GM12872 (cell line): ENCODE measurements around the gene MGMT.

ENCODE experiments used
- CTCF ChIP-seq: IDR thresholded peaks from 3 replicates; pipeline ENCODE4 v1.5.1; 2011; ENCODE audit warnings: low read depth, mild to moderate bottlenecking, low read length, moderate library complexity; ENCODE audit not compliant: insufficient read depth

Gene MGMT

GRCh38 chr10:129581827-129582411 lies 114.9 kb downstream of the MGMT start:
- no peak for TF ChIP-seq CTCF

- TF ChIP-seq CTCF = no peak
These were observed 116.8 kb downstream of the MGMT start for GRCh38 chr10:129583831-129584230.

DNA sequence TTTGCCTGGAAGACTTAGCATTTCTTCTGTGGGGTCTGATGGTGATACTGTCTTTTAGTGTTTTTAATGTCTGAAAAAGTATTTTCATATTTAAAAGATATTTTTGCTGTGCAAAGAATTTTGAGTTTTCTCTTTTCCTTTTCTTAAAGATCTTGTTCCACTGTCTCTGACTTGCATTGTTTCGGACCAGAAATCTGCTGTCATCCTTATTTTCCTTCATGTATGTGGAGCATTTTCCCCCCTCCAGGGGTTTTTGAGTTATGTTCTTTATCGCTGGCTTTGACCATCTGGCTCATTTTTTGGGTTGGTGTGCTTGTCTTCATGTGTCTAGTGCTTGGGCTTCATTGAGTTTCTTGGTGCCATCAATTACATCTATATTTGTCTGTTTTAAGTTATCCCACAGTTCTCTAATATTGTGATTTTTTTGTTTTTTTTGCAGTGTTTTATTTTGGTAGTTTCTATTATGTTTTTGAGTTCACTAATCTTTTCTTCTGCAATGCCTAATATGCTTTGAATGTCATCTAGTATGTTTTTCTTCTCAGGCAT lies 119.9 kb downstream of the MGMT start:
- TF ChIP-seq CTCF = no peak

DNA sequence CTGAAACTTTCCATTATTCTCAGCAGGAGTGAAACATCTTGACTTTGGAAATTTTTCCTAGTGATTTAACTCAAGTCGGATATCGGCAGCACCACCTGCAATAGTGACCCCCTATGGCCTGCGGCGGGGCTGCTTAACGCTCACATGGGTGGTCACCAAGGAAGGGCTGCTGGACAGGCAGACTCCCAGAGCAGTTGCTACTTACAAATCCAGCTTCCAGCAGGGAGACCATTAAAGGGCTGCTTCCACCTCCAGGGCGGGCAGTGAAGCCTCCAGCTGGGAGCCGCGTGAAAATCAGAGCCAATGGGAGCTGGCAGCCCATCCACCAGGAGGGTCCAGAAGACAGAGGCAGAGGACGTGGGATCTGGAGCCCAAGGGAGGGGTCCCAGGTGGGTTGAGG lies 122.5 kb downstream of the MGMT start:
- TF ChIP-seq CTCF = no peak

DNA sequence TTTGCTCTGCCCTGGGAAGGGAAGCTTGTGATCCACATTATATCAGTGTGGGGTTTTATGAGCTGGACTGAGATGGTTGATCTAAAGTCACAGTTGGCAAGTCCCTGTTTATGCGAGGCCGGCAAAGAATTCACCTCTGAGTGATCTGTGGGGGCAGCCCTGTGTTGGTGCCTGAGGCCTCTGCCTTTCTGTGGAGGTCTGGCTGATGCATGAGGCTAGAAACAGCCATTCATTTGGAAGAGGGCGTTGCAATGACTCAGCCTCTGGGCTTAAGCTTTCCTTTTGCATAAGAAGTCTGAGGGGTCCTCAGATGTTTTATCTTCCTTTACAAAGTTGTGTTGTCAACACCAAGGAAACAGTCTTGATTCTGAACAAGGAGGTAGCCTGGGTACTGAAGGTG lies 126.9 kb downstream of the MGMT start:
- TF ChIP-seq CTCF = no peak

DNA sequence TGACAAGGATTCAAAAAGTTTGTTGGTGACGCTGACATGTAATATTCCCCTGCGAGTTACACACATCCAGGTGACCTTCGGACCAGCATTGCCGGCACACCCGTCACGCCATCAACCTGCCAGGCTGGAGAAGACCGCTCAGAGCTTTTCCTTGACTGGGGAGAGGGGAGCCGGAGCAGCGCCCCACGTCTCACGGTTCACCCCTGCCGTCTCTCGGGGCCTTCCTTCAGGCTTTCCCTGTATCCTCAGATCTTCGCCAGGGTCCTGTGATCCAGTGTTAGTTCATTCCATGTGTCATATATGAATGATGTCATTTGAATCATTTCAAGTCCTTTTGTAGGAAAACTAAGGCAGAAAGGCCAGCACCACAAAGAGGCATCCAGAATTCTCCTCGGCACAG lies 127.8 kb downstream of the MGMT start:
- TF ChIP-seq CTCF = no peak

- TF ChIP-seq CTCF = no peak
These were observed 131.4 kb downstream of the MGMT start for GRCh38 chr10:129598413-129598812.
